ENCODE results near the gene CYP27B1.

DNA sequence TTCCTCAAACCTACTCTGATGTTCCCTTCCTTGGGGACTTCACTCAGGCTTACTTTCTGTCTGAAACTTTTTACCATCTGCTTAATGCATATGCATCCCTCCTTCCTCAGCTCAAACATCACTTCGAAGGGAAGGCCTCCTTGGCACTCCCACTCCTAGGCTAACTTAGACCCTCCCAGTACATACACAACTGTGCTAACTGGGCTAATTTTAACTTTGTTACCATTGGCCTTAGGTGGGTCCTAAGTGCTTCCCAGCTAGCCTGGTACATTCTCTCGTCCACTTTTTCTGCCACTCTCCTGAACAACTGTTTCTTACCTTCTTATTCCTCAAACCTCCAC, 9.3 kb upstream of the CYP27B1 start:
- TF ChIP-seq, protein P1, sequence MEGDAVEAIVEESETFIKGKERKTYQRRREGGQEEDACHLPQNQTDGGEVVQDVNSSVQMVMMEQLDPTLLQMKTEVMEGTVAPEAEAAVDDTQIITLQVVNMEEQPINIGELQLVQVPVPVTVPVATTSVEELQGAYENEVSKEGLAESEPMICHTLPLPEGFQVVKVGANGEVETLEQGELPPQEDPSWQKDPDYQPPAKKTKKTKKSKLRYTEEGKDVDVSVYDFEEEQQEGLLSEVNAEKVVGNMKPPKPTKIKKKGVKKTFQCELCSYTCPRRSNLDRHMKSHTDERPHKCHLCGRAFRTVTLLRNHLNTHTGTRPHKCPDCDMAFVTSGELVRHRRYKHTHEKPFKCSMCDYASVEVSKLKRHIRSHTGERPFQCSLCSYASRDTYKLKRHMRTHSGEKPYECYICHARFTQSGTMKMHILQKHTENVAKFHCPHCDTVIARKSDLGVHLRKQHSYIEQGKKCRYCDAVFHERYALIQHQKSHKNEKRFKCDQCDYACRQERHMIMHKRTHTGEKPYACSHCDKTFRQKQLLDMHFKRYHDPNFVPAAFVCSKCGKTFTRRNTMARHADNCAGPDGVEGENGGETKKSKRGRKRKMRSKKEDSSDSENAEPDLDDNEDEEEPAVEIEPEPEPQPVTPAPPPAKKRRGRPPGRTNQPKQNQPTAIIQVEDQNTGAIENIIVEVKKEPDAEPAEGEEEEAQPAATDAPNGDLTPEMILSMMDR (IDR thresholded peaks at IDR 0.05; ENCODE audit: low read length) = no peak
- TF ChIP-seq EZH2phosphoT487 (IDR thresholded peaks at IDR 0.05; ENCODE audit: low read length) = no peak
- TF ChIP-seq EZH2 (optimal IDR thresholded peaks at IDR 0.05; ENCODE audit: low read depth, low read length) = no peak
